Activated T-helper 1 cell treated with Interleukin-2 at 50 U/mL for 16 hours (primary cell): ENCODE measurements around the gene IGFBP7.

ENCODE experiments used
- DNase-seq: peaks from one replicate; pipeline ENCODE4 v3.0.0-alpha.2; 2020; ENCODE audit warnings: low read depth

The IGFBP7 gene

DNA sequence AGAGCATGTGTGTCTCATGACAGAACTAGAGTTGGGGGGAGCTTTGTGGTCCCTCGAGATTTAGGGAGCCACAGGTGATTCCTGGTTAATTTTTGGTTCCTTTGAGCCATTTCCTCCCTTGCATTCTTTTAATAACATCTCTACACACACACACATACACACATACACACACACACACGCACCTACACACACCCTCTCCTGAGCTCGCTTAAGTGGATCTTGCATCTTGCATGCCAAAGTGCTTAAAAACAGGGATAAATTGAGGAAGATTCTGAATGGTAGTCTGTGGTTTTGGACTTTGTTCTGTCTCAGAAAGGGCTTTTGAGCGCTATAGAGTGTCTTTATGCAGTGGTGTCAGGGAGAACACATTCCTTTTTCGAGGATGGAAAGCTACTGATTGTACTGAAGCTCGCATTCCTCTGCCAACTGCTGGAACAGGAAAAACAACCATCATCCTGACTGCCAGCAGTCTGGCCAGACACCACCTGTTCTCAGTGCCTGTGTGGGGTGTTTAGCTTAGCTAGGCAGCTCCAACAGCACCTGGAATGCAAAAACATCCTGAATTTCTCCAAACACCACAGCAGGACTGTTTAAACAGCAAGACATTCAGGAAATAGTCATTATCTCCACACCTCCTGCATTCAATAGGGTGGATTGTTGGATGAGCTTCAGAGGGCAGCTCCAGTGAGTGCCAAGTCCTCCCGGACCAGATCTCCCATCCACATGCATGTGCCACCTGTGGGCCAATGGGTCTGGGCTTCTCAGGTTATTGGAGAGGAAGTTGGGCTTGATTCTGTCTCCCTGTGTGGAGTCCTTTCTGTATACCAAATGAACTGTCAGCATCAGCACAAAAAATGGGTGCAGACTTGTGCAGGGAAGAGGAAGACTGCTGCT is 21.9 kb upstream of the IGFBP7 start:
- DNase-seq: no peak

DNA sequence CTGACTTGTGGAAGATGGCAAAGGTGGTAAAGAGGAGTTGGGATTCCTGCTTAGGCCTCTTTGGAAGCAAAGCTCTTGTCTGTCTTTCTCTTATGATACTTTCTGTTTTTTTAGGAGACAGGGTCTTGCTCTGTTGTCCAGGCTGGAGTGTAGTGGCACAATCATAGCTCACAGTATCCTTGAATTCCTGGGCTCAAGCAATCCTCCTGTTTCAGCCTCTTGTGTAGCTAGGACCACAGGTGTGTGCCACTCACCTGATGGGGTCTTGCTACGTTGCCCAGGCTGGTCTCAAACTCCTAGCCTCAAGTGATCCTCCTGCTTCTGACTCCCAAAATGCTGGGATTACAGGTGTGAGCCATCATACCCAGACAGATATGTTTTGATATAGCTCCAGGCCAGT is 19.3 kb upstream of the IGFBP7 start:
- DNase-seq: no peak

DNA sequence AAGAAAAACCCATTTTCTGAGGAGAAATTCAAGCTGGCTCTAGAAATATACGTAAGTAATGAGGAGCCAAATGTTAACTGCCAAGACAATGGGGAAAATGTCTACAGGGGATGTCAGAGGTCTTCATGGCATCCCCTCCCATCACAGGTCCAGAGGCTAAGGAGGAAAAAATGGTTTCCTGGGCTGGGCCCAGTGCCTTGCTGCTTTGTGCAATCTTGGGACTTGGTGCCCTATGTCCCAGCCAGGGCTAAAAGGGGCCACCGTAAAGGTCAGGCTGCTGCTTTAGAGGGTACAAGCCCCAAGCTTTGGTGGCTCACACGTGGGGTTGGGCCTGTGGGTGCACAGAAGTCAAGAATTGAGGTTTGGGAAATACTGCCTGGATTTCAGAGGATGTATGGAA is 17.2 kb upstream of the IGFBP7 start:
- DNase-seq: no peak

DNA sequence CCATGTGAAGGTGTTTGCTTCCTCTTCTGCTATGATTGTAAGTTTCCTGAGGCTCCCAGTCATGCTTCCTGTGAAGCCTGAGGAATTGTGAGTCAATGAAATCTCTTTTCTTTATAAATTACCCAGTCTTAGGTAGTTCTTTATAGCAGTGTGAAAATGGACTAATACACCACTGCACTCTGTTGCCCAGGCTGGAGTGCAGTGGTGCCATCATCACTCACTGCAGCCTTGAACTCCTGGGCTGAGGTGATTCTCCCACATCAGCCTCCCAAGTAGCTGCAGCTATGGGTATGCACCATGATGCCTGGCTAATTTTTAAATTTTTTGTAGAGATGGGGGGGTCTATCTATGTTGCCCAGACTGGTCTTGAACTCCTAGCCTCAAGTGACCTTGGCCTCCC is 15.8 kb upstream of the IGFBP7 start:
- DNase-seq: no peak

DNA sequence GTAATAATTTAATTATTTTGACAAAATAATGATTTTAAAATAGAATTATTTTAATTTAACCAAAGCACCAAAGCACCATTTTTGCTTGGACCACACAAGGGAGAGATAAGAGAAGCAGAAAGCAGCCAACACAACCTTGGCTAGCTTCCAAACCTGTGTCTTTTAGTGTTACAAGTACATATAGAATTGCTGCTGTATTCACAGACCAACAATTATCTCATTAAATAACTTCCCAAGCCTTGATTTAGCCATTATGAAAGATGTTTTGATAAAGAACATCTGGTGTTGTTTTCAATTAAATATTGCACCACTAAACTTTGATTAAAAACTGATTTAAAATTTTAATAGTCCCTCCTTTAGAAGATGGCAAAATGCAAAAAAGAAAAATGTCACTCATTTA is 14.0 kb upstream of the IGFBP7 start:
- no peak for DNase-seq

DNA sequence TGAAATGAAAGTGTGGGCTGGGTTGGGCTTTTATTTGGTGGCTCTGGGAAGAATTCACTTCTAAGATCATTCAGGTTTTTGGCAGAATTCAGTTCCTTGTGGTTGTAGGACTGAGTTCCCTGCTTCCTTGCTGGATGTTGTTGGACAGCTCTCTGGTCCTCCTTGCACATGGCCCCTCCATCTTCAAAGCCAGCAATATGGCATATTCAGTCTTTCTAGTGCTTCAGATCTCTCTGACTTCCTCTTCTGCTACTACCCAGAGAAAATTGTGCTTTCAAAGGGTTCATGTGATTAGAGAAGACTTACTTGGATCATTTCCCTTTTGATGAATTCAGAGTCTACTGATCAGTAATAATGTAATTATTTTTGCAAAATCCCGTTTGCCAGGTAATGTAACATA is 12.8 kb upstream of the IGFBP7 start:
- no peak for DNase-seq

DNA sequence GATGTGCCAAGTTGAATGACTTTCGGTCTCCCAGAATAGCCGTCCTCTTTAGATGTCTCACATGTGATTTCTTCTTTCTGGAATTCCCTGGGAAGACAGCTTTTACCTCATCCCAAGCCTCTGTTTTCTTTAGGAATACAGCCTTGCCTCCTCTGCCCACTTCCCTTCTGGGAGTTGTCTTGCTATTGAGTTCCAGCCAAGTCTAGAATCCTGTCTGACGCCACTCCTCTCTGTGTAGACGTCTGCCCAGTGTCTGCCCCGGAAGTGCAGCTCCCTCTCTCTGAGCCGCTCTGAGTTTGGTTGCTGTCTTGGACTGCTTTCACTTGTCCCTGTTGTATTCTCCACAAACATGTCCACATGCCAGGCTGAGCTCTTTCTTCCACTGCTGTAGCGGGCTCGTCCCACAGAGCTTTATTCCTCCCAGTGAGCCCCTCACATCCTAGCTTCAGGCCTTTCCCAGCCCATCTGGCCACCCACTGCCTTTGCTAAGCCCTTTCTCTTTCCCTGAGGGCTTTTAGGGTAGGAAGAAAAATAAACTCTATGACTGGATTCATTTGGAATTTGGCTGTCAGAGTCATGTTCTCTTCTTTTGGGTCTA is 9.0 kb upstream of the IGFBP7 start:
- no peak for DNase-seq

DNA sequence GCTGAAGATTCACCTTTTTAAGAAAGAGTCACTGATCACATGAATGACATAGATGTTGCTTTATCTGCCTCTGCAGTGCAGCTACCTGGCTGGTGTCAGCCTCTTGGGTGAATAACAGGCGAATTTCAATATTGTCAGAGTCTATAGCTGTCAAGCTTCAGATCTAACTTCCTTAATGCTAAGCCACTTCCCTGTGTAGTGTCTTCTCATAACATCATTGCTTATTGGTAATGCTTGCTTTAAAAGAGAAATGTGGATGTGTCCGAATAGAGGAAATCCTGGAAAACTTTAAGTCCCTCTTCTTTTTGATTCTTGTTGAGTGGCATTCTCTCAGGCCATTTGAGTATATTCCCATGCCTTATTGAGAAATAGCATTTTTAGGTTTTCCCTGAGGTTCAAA is 7.3 kb upstream of the IGFBP7 start:
- DNase-seq: no peak

DNA sequence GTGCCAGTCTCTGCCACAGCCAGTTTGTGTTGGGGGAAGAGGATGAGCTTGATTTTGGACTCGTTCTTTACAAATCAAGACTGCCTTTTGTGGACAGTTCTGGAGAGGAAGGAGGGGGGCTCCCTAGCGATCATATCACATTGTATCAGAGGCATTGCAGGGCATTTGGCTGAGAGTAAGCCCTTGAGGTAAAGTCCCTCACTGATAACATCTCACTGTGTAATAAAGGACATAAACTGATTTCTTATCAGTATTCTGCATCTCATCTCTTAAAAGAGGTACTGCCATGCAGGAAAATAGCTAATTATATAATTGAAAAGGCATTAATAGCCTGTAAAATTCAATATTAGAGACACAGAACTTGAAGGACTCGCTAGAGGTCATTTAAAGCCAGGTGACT is 6.1 kb upstream of the IGFBP7 start:
- no peak for DNase-seq

DNA sequence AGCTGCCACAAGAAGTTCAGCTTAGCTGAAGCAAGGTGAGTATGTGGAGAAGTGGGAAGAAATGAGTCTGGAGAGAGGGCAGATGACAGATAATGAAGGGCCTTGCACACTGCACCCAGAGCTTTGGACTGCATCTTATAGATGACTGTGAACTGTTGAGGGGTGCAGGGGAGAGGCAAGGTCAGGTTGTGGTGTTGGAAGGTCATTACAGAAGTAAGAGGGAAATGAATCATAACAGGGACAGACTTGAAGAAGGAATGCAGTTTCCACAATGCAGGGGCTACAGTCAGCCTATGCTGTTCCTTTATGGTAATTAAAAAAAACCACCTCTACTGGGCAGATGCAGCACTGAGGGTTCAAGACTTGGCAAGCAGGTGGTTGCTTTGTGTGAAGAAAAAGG is 4.8 kb upstream of the IGFBP7 start:
- DNase-seq: no peak

DNA sequence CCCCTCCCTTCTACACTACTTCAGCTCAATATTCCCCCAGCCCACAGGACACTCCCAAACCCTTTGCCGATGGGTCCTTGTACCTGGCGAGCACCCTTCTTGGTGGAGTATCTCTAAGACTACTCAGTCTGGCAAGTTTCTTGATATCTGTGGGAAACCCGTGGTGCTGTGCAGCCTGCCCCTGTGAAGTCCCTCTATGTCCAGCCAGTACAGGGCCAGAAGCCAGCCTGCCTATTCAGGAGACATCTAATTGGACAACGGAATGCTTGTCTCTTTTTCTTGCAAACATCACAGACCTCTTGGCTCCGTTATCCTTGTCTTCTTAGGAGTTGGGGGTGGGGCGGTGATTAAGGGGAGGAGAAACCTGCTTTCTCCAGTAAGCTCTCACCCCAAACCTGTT is 3.7 kb upstream of the IGFBP7 start:
- DNase-seq: no peak

DNA sequence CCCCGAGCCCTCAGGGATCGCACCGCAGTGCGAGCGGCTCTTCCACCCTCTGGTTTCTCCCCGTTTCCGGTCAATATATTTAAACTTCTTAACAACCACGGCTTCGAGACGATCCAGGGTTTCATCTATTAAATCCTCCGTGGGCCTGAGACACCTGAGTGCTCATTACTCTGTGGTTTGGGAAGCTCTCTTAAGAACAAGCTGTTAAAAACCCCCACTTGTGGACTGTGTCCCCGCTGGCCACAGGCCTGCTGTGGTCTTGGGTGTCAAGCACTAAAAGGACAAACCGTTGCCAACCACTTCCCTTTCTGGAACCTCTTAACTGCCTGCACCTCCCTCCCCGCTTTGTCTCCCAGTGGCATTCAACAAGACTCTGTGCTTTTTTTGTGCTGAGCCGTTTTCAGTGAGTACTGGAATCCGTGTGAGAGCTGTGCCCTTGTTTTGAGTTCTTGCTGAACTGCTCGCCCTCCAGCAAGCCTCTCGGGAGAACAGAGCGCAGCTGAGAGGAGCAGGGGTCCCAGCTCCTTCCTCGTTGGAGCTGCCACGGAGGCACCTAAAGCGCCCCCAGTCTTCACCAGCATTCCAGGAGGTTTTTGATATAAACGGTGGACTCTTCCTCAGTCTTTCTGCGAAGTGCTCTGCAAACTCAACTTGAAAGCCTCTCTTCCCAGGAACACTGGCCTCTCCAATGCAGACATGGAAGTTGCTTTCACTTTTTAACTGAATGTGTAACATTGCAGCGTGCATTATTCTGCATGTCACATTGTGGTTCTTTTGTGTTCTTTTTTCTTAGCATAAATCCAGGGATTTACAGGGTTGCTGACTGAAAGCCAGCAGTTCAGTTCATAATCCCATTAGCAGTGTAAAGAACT is 691 bp upstream of the IGFBP7 start:
- DNase-seq: no peak

DNA sequence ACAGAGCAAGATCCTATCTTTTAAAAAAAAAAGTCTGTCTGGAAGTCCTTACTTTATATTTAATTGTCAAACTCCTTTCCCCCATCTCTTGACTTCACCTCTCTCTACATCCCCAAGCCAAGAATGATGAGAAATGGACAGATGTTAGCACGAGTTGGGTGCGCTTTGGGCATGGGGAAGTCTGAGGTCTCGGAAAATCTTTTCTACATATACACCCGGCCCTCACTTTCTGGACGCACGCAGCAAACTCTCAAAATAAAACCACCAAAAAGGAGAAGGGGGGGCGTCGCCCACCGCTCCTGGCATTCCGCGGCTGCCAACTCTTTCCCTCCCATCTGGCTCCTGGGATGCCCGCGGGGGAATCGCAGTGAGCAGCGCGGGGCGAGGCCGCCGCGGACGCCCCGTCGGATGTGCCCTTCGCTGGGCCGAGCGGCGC is 756 bp downstream of the IGFBP7 start:
- DNase-seq: no peak

DNA sequence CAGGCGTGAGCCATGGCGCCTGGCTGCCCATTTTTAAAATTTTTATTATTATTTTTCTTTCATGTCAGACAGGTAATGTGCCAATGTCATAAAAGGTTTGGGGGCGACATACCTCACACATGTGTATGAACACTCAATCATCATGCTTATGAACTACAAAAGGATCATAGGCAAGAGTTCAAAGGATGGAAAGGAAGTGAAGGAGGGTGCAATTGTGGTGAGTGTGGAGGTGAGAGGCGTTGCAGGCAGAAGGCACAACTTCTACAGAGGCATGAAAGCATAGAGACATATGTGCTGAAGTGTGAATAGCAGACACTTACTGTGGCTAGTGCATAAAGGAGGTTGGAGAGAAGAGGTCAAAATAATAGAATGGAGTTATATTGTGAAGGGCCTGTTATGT is 4.0 kb downstream of the IGFBP7 start:
- no peak for DNase-seq

DNA sequence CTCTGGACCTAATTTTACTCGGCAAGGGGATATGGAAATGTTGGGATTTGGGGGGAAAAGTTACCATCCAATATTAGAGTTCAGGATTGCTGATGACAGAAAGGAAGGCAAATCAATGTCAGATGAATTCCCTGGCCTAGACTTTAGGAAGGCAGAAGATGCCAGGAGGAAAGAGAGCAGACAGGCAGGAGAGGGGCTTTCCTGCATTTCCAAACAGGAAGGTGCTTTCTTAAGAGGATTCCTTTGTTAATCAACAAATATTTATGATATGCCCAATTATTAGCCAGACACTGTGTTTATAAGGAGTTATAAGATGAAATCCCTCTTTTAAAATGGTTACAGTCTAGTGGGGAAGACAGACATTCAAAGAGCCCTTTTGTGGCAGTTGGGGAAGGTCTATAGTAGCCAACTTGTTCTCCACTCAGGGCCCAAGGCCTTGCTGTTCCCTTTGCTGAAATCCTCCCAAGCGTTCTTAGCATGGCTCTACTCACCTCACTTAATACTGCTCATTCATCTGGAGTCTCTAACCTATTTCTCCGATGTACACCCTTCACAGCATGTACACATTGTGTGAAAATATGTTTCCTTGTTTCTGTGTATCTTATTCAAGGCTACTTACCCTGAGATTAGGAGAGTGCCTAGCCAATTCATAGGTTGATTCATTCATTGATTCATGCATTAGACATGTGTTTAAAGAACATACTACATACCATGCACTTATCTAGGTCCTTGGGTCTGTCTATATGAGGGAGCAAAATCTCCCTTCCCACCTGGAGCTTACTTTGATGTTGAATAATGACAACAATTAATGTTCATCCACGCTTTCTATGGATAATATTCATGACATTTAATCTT is 5.3 kb downstream of the IGFBP7 start:
- DNase-seq: no peak

DNA sequence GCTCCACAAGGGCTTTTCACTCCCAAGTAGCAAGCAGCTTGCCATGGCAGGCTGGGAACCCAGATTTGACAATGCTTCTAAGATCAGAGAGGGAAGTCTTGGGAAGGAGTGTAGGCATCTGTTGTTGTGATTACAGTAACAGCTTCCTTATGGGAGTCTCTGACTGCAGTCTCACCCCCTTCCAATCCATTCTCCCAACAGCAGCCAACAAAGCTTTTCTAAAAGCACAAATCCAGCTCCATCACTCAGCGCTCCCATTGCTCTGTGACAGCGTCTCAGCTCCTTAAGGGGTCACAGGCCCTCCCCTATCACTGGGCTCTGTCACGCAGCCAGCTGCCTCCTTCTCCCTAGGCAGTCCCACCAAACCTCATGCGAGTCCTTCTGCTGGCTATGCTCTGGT is 7.1 kb downstream of the IGFBP7 start:
- DNase-seq: no peak

DNA sequence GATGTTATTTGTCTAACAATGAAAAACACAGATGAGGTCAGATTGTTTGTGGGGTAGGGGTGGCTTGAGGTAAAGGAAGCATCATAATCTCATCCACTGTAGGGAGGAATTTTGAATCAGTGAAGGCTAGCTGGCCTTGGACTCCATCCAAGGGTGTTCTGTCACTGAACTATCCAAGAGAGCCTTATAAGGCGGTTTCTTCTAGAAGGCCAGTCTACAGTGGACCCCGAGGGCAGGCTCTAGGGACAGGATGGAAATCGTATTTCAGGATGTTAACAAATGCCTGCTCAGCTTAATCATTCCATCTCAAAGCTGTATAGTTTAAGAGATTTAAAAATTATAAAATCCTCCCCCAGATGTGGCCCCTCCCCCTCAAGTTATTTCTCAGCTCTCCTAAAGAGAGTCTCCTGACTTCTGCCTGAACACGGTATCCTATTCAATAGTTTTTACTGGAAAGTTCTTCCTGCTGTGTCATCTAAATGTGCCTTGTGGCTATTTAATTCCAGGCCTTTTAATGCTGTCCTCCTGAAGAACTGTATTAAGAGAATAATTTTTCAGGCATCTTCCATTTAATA is 8.0 kb downstream of the IGFBP7 start:
- DNase-seq: no peak

DNA sequence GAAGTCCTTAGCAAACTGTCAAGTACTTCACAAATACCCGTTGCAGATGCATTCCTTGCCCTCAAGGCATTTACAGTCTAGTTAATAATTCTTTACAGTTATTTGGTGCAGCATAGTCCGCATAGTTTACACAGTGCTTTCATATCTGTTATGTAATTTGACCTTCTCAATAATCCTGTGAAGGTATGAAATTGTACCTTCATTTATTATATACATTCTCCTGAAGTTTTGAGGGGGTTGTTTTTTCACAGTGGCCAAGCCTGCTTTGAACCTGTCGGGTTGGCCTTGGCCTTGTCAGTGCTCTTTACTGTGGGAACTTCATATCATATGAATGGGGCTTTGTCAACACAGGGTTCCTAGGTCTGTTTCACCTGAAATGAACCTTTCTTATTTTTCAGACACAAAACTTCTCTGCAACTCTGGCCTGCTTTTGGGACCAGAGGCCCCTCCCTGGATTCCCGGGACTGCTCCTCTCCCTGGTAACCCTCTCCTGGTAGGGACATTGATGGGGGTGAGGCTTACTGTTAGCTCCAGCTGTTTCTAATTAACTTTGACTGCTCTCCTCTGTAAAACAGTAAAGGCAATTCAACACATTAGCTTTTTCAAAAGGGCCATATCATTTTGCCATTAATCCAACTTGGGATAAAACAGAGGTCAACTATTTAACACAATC is 9.1 kb downstream of the IGFBP7 start:
- no peak for DNase-seq

DNA sequence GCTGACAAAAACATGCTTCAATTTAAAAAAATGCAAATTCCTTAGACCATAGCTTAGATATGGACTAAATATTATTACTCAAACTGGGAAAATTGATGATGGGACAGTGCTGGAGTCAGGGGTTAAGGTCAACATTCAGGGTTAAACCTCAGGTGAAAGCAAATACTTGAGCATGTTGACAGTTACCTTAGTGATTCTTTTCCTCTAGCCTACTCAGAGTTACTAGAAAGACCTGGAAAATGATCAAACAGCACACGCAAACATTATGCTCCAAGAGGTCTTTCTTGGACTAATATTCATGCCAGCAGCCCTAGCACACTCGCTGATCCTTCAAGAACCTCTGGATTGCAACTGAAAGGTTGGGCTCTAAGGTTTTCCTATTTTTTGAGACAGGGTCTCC is 10.8 kb downstream of the IGFBP7 start:
- no peak for DNase-seq

DNA sequence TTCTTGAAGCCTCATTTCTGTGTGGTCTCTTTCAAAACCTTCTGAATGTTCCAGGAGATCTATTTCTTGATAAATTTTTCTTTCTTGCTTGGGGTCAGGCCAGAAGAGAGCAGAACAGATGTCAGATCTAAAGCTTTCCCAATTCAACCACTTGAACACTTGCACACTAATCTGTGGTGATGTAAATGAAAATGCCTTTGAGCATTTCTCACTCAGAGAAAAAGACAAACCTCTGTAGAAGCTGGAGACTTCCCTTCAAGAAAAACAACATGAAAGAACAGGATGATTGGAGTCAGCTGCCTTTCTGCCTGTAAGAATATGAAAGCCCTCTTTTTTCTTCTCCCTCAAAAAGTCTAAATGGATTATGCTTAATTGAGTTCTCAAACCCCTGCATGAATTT is 11.2 kb downstream of the IGFBP7 start:
- DNase-seq: no peak

DNA sequence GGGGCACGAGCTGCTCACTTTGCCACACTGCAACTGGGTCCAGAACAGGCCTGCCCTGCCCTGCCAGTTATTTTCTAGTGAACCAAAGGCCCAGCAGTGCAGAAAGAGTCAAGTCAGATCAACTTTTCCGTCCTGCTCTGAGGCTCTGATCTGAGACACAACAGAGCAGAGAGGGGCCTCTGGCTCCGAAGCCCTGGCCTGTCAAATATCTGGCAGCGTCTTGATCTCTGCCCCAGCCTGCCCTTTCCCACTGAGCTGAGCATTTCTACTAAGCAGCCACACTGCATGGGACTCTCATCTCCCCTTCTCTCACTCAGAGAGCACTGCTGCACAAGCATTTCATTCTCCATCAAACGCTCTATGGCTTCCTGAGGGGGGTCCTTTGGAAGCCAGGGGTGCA is 11.8 kb downstream of the IGFBP7 start:
- DNase-seq: no peak
